Activated CD4-positive, alpha-beta T cell treated with anti-CD3 and anti-CD28 coated beads, Interleukin-2, amount 10 ng/mL, durations not matched to agents 24 days and 14 days (primary cell): ENCODE measurements around the gene STMP1. TPM values are rescaled to one million over a fixed set of nuclear protein-coding genes. Genes with fewer than 3 reads are reported as not detected.
"Not testable (repeated sequence)": the region's sequence is repeated elsewhere in the genome, so short reads cannot be mapped to it uniquely, and the experiment has no call there.

Experiments used
- DNase-seq: peaks from one replicate; pipeline ENCODE4 v3.0.0; 2022
- H3K27ac Mint-ChIP-seq: one replicate; pipeline ENCODE4 v1.8.0; 2022; ENCODE audit warnings: mild to moderate bottlenecking, mixed read lengths
- H3K27me3 Mint-ChIP-seq: one replicate; pipeline ENCODE4 v1.8.0; 2022; ENCODE audit warnings: mixed read lengths
- H3K36me3 Mint-ChIP-seq: one replicate; pipeline ENCODE4 v1.8.0; 2022; ENCODE audit warnings: low read depth, mild to moderate bottlenecking, mixed read lengths
- H3K4me1 Mint-ChIP-seq: one replicate; pipeline ENCODE4 v1.8.0; 2021; ENCODE audit warnings: mixed read lengths
- H3K4me3 Mint-ChIP-seq: one replicate; pipeline ENCODE4 v1.8.0; 2022; ENCODE audit warnings: mild to moderate bottlenecking, moderate library complexity, mixed read lengths
- H3K9me3 Mint-ChIP-seq: one replicate; pipeline ENCODE4 v1.8.0; 2021; ENCODE audit warnings: mixed read lengths
- intact Hi-C: fragments of 100-400 bp; cut with micrococcal nuclease; formaldehyde crosslinking; loops from one replicate; pipeline ENCODE4 v1.15.1; 2023
- total RNA-seq: library from RNA; stranded (reverse); gene quantifications from 2 replicates; pipeline ENCODE4 v1.2.3, GENCODE V29; 2022

STMP1 gene
- total RNA-seq, 1 donor from 2014 or later: 25.8 TPM

GRCh38 chr7:135692606-135693005, 30.3 kb downstream of the STMP1 start:
- H3K9me3 Mint-ChIP-seq, DNase-seq, intact Hi-C loops, H3K27me3 Mint-ChIP-seq, H3K36me3 Mint-ChIP-seq, H3K4me1 Mint-ChIP-seq, H3K4me3 Mint-ChIP-seq, H3K27ac Mint-ChIP-seq: not testable (repeated sequence)

GRCh38 chr7:135693558-135693957, 31.2 kb downstream of the STMP1 start:
- H3K9me3 Mint-ChIP-seq: no peaks in the 10 kb centered on the region
- intact Hi-C loops: no loop called here
- H3K4me1 Mint-ChIP-seq: no peaks in the 10 kb centered on the region
- H3K4me3 Mint-ChIP-seq: no peak overlapping the region
- DNase-seq: no peak
- peaks cover 4% of the 10 kb centered on the region for H3K36me3 Mint-ChIP-seq
- no peak overlapping the region for H3K27ac Mint-ChIP-seq
- no peaks in the 10 kb centered on the region for H3K27me3 Mint-ChIP-seq

GRCh38 chr7:135697276-135698049, 35.1 kb downstream of the STMP1 start:
- H3K36me3 Mint-ChIP-seq: no peaks in the 10 kb centered on the region
- no peaks in the 10 kb centered on the region for H3K9me3 Mint-ChIP-seq
- intact Hi-C loops: no loop called here
- no peaks in the 10 kb centered on the region for H3K27me3 Mint-ChIP-seq
- H3K4me3 Mint-ChIP-seq: no peak overlapping the region
- no peak overlapping the region for H3K27ac Mint-ChIP-seq
- no peaks in the 10 kb centered on the region for H3K4me1 Mint-ChIP-seq
- DNase-seq: no peak

- no peaks in the 10 kb centered on the region for H3K27me3 Mint-ChIP-seq
- H3K36me3 Mint-ChIP-seq: no peaks in the 10 kb centered on the region
These were observed 41.8 kb downstream of the STMP1 start for GRCh38 chr7:135704074-135704473.

GRCh38 chr7:135704698-135705097, 42.4 kb downstream of the STMP1 start:
- Mint-ChIP-seq H3K36me3 (no peaks in the 10 kb centered on the region), H3K27ac (no peak overlapping the region), H3K4me1 (no peaks in the 10 kb centered on the region), H3K27me3 (no peaks in the 10 kb centered on the region), H3K4me3 (no peak overlapping the region), H3K9me3 (no peaks in the 10 kb centered on the region)
- intact Hi-C loops: no loop called here
- no peak for DNase-seq

More at GRCh38 chr7:135704074-135704473, 41.8 kb downstream of the STMP1 start:
- H3K4me1 Mint-ChIP-seq: no peaks in the 10 kb centered on the region
- H3K27ac Mint-ChIP-seq: no peak overlapping the region
- intact Hi-C loops: no loop called here
- DNase-seq: no peak
- H3K9me3 Mint-ChIP-seq: no peaks in the 10 kb centered on the region
- no peak overlapping the region for H3K4me3 Mint-ChIP-seq

- Mint-ChIP-seq H3K27ac (no peak overlapping the region), H3K36me3 (no peaks in the 10 kb centered on the region), H3K27me3 (no peaks in the 10 kb centered on the region), H3K4me1 (no peaks in the 10 kb centered on the region), H3K9me3 (no peaks in the 10 kb centered on the region), H3K4me3 (no peak overlapping the region)
- DNase-seq: no peak
- intact Hi-C loops: no loop called here
These were observed 43.9 kb downstream of the STMP1 start for GRCh38 chr7:135706038-135706742.

GRCh38 chr7:135706858-135707569, 44.7 kb downstream of the STMP1 start:
- no peak overlapping the region for H3K27ac Mint-ChIP-seq
- no peaks in the 10 kb centered on the region for H3K36me3 Mint-ChIP-seq
- H3K27me3 Mint-ChIP-seq: no peaks in the 10 kb centered on the region
- intact Hi-C loops: no loop called here
- H3K9me3 Mint-ChIP-seq: no peaks in the 10 kb centered on the region
- no peak overlapping the region for H3K4me3 Mint-ChIP-seq
- H3K4me1 Mint-ChIP-seq: no peaks in the 10 kb centered on the region
- no peak for DNase-seq

GRCh38 chr7:135707570-135707966, 45.3 kb downstream of the STMP1 start:
- DNase-seq: no peak
- H3K9me3 Mint-ChIP-seq: no peaks in the 10 kb centered on the region
- no peak overlapping the region for H3K4me3 Mint-ChIP-seq
- intact Hi-C loops: no loop called here
- H3K27me3 Mint-ChIP-seq: no peaks in the 10 kb centered on the region
- no peak overlapping the region for H3K27ac Mint-ChIP-seq
- no peaks in the 10 kb centered on the region for H3K4me1 Mint-ChIP-seq
- no peaks in the 10 kb centered on the region for H3K36me3 Mint-ChIP-seq

GRCh38 chr7:135708041-135708440, 45.7 kb downstream of the STMP1 start:
- Mint-ChIP-seq H3K27me3 (no peaks in the 10 kb centered on the region), H3K27ac (no peak overlapping the region), H3K9me3 (no peaks in the 10 kb centered on the region), H3K36me3 (no peaks in the 10 kb centered on the region), H3K4me1 (no peaks in the 10 kb centered on the region), H3K4me3 (no peak overlapping the region)
- no peak for DNase-seq
- intact Hi-C loops: no loop called here

GRCh38 chr7:135709508-135709907, 47.2 kb downstream of the STMP1 start:
- Mint-ChIP-seq H3K4me1 (no peaks in the 10 kb centered on the region), H3K36me3 (no peaks in the 10 kb centered on the region), H3K9me3 (no peaks in the 10 kb centered on the region), H3K27ac (no peak overlapping the region), H3K27me3 (no peaks in the 10 kb centered on the region), H3K4me3 (no peak overlapping the region)
- DNase-seq: no peak
- intact Hi-C loops: no loop called here

GRCh38 chr7:135710417-135711138, 48.3 kb downstream of the STMP1 start:
- Mint-ChIP-seq H3K4me3 (no peak overlapping the region), H3K36me3 (no peaks in the 10 kb centered on the region), H3K9me3 (no peaks in the 10 kb centered on the region), H3K27ac (no peak overlapping the region), H3K4me1 (no peaks in the 10 kb centered on the region), H3K27me3 (no peaks in the 10 kb centered on the region)
- DNase-seq: peak; percentile 67
- intact Hi-C loops: loop anchor here (5.0 kb wide), 1 partner anchor 48 kb away; the partner anchor contains the start of gene STMP1

GRCh38 chr7:135711139-135711469, 48.8 kb downstream of the STMP1 start:
- intact Hi-C loops: loop anchor here (5.0 kb wide), 1 partner anchor 49 kb away; the partner anchor contains the start of gene STMP1
- H3K27me3 Mint-ChIP-seq: no peaks in the 10 kb centered on the region
- DNase-seq: no peak
- no peak overlapping the region for H3K27ac Mint-ChIP-seq
- H3K4me1 Mint-ChIP-seq: no peaks in the 10 kb centered on the region
- H3K4me3 Mint-ChIP-seq: no peak overlapping the region
- no peaks in the 10 kb centered on the region for H3K9me3 Mint-ChIP-seq
- no peaks in the 10 kb centered on the region for H3K36me3 Mint-ChIP-seq

- H3K27me3 Mint-ChIP-seq: no peaks in the 10 kb centered on the region
- intact Hi-C loops: loop anchor here (5.0 kb wide), 1 partner anchor 50 kb away; the partner anchor contains the start of gene STMP1
- no peak for DNase-seq
- H3K36me3 Mint-ChIP-seq: no peaks in the 10 kb centered on the region
- no peak overlapping the region for H3K4me3 Mint-ChIP-seq
- no peaks in the 10 kb centered on the region for H3K4me1 Mint-ChIP-seq
- no peak overlapping the region for H3K27ac Mint-ChIP-seq
- H3K9me3 Mint-ChIP-seq: no peaks in the 10 kb centered on the region
These were observed 50.0 kb downstream of the STMP1 start for GRCh38 chr7:135712182-135712782.
